IPS-NIHi7 (cell line): Measurements from ENCODE around the gene PRR20E.
"Not testable (repeated sequence)": the region's sequence is repeated elsewhere in the genome, so short reads cannot be mapped to it uniquely, and the experiment has no call there.

Experiments
- DNase-seq: peaks from one replicate; pipeline ENCODE4 v3.0.0; 2012; ENCODE audit warnings: mixed read lengths; ENCODE audit errors: extremely low spot score

Gene PRR20E

GRCh38 chr13:57166897-57167296, at the start of gene PRR20E:
TSS of gene PRR20E (plus strand) at chr13:57167197. CDS start at chr13:57167584, 387 bp downstream.
- DNase-seq: not testable (repeated sequence)

DNA sequence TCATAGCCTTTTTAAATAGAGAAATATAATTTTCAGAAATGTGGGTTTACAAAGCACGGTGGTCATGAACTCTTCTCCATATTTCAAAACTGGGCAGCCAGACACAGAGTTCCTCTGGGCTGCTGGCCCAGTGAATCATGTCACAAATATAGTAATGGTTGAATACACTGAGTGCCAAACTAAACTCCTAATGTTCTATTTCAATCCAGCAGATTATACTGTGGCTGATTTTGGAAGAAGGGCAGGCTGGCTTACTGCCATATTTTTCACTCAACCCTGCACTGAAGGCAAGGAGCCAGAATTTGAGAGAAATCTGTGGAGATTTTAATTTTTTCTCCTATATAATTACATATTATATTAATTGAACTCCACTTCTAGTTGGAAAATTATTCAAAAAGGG, 43.3 kb upstream of the PRR20E start:
- no peak for DNase-seq

DNA sequence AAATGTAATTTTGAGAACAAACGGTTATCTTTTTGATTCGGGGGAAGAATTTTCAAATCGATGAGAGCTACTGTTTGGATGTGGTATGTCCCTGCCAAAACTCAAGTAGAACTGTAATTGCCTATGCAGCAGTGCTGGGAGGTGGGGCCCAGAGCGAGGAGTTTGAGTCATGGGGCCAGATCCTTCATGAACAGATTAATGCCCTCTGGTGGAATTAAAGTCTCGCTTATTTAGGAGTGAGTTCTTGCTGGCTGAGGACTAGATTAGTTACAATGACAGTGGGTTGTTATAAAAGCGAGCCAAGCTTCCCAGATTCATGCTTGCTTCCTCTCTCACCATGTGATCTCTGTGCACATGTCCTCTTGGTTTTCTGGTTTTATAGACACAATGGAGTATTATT, 38.1 kb upstream of the PRR20E start:
- peak; percentile 19 for DNase-seq

DNA sequence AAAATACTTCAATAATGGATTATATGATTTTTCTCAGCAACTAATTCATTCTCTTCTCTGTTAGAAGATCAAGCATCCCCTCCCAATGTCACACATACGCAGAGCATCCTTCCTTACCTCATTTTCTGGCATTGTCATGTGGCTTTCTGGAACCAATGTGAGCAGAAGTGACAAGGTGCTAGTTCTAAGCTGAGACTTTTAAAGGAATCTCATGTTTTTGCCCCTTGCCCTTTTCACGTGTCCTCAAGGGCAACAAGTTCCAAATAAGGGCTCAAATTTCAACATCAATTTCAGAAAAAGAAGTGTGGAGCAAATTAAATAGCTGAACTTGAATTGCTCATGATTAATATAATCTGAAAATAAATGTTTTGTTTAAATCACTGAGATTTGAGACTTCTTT, 30.9 kb upstream of the PRR20E start:
- DNase-seq: no peak

- no peak for DNase-seq
These were observed 29.4 kb upstream of the PRR20E start for GRCh38 chr13:57137585-57137984.

DNA sequence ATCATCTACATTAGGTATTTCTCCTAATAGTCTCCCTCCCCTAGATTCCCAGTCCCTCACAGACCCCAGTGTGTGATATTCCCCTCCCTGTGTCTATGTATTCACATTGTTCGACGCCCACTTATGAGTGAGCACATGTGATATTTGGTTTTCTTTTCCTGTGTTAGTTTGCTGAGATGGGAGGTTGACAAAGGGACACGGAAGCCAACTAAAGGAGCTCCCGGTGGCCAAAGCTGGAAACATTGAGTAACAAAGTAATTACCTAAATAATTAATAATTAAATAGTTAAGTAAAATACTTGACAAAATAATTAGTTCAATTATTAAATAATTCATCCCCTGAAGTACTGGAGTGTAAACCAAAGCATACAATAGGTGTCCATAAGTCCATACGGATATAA, 28.0 kb upstream of the PRR20E start:
- DNase-seq: no peak

GRCh38 chr13:57139781-57140180, 27.2 kb upstream of the PRR20E start:
- not testable (repeated sequence) for DNase-seq

- DNase-seq: not testable (repeated sequence)
These were observed 26.6 kb upstream of the PRR20E start, which contains the start of gene PRR20A for GRCh38 chr13:57140235-57140968. TSS of gene PRR20A (plus strand) at chr13:57140918. CDS start at chr13:57141305, 387 bp downstream.

DNA sequence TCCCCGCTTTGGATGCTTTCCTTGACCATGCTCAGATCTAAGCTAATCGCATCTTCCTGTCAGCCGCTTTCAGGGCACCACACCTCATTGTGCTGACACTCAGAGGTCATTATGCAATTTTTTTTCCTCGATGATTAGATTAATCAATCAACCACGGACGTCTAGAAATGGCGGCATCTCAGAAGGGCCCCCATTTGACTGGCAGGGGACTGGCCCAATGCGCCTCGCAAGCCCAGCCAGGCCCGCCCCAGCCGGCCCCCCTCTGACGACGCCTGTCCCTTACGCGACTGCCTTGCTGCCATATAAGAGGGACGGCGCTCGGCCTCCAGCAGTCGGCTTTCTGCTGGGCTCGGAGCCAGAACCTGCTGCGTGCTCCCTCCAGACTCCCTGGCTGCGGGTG, 19.8 kb upstream of the PRR20E start, which contains the start of gene PRR20B:
Gene PRR20B (plus strand): TSS at position 301 of the 400 bp plus-strand sequence. CDS start 387 bp downstream, outside the sequence.
- DNase-seq: not testable (repeated sequence)

- DNase-seq: not testable (repeated sequence)
These were observed 18.9 kb upstream of the PRR20E start for GRCh38 chr13:57148106-57148505.

DNA sequence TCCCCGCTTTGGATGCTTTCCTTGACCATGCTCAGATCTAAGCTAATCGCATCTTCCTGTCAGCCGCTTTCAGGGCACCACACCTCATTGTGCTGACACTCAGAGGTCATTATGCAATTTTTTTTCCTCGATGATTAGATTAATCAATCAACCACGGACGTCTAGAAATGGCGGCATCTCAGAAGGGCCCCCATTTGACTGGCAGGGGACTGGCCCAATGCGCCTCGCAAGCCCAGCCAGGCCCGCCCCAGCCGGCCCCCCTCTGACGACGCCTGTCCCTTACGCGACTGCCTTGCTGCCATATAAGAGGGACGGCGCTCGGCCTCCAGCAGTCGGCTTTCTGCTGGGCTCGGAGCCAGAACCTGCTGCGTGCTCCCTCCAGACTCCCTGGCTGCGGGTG, 13.2 kb upstream of the PRR20E start, which contains the start of gene PRR20C:
Gene PRR20C (plus strand): TSS at position 301 of the 400 bp plus-strand sequence. CDS start 387 bp downstream, outside the sequence.
- not testable (repeated sequence) for DNase-seq

- not testable (repeated sequence) for DNase-seq
These were observed 6.7 kb upstream of the PRR20E start, which contains the start of gene PRR20D for GRCh38 chr13:57160332-57160731. TSS of gene PRR20D (plus strand) at chr13:57160632. CDS start at chr13:57161019, 387 bp downstream.

DNA sequence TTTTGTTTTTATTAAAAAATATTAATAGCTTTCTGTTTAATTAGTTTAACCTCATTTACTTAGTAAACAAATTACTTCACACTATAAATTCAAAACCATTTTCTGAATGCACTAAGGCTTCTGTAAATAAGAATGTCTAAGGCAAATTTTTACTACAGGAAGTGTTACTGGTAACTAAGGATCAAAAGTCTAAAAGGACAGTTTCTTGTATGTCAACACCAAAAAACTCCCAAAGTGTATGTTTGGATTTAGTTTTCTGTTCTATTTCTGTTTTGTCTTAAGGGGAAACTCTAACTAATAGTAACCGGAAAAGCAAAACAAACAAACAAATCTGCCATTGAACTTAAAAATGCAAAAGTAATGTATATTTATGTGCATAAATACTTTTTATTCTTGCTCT, 24.7 kb downstream of the PRR20E start:
- DNase-seq: no peak

- DNase-seq: no peak
These were observed 46.0 kb downstream of the PRR20E start for GRCh38 chr13:57212989-57213388.
